Ovary (tissue), 9 donors: ENCODE results near the gene RALBP1. TPM values are rescaled to one million over a fixed set of nuclear protein-coding genes. Genes with fewer than 3 reads are reported as not detected.

Experiments used
- DNase-seq, 5 donors: peaks; one replicate each; pipeline ENCODE4 v3.0.0-alpha.2; 2019 to 2020
- H3K27ac ChIP-seq, 2 donors: fragments of 200-600 bp; one replicate each; pipeline versions ENCODE4 v1.5.1 to v1.8.0; 2019 to 2022
- H3K27me3 ChIP-seq: fragments of 200-600 bp; one replicate; pipeline ENCODE4 v1.8.0; 2022
- H3K36me3 ChIP-seq: fragments of 200-600 bp; sonication (generic); one replicate; pipeline ENCODE4 v1.5.1; 2019
- H3K4me1 ChIP-seq: one replicate; pipeline ENCODE4 v1.8.1; 2013; ENCODE audit warnings: mild to moderate bottlenecking, moderate library complexity; ENCODE audit not compliant: insufficient read depth
- H3K4me3 ChIP-seq: fragments of 200-600 bp; sonication (generic); one replicate; pipeline ENCODE4 v1.5.1; 2017
- H3K9me3 ChIP-seq, 2 donors: fragments of 200-600 bp in 1 of 2; sonication (generic) in 1 of 2; one replicate each; pipeline versions ENCODE4 v1.5.1 to v1.8.1; 2013 to 2019; ENCODE audit warnings: mild to moderate bottlenecking in 1 of 2, moderate library complexity in 1 of 2
- CTCF ChIP-seq, 3 donors: fragments of 450-650 bp in 2 of 3; fragments of 200-600 bp in 1 of 3; IDR thresholded peaks; one replicate each; pipeline versions ENCODE4 v1.5.1 to v1.8.0; 2016 to 2022; ENCODE audit warnings: antibody characterized with exemption in 3 of 3, mild to moderate bottlenecking in 1 of 3
- EP300 ChIP-seq: sonication (generic); formaldehyde crosslinking; IDR thresholded peaks from one replicate; pipeline ENCODE4 v1.6.1; 2017; ENCODE audit warnings: antibody characterized with exemption
- POLR2A ChIP-seq: fragments of 450-650 bp; IDR thresholded peaks from one replicate; pipeline ENCODE4 v1.6.1; 2017; ENCODE audit warnings: antibody characterized with exemption, mild to moderate bottlenecking, moderate library complexity
- WGBS, 3 donors: extraction: QIAGEN DNeasy Blood & Tissue Kit in 1 of 3; methylation state at CpG; one replicate each; pipeline versions ENCODE4 v1.1.5 to v1.1.7; 2013 to 2017; 5-methylcytosine and 5-hydroxymethylcytosine counted together
- intact Hi-C, 4 donors: fragments of 100-400 bp; cut with DNase I; formaldehyde crosslinking; loops; one replicate each; pipeline versions ENCODE4 v1.11.0 to v1.15.1; 2022 to 2023
- polyA plus RNA-seq, 2 donors: library from polyadenylated mRNA; stranded (reverse); fragments of 200-250 nt in 1 of 2; fragments of 350-450 nt in 1 of 2; fragmentation: Illumina TruSeq in 1 of 2; extraction: RNeasy Lipid Tissue Mini Kit (QIAGEN cat#74804) in 1 of 2; gene quantifications; one replicate each; pipeline ENCODE4 v1.2.3, GENCODE V29; 2013 to 2014
- total RNA-seq, 7 donors: library from RNA; depleted of rRNA in 2 of 7; stranded (reverse); fragments of >200 nt in 2 of 7; fragmentation: NEBNext Ultra II Directional in 3 of 7; extraction: Animal tissue kit (Norgen Biotek cat#: 25700) in 3 of 7; gene quantifications; one replicate each; pipeline versions ENCODE4 v1.1.0 to v1.2.4, GENCODE V29; 2016 to 2023
- donor health status: DM: no; HTN: no; CAD: no; lungs with moderate emphysema.
- donor health status: DM: no; HTN: no; CAD: no.
- donor health status: Bipolar disorder and iron deficiency.
- donor health status: DM: yes; HTN: yes; CAD: no.
- donor health status: DM: no; HTN: no; CAD: no.
- donor health status: DM: yes; HTN: yes; CAD: no.

RALBP1 gene
- total and polyA plus RNA-seq, 9 donors = 24.7 to 66.3 (median 42.1) TPM

- no peaks in the 10 kb centered on the region for H3K36me3 ChIP-seq
- DNase-seq = no peak
- no peaks in the 10 kb centered on the region for H3K27me3 ChIP-seq
- no peaks in the 10 kb centered on the region for H3K9me3 ChIP-seq
- intact Hi-C loops = no loop called here
- H3K4me1 ChIP-seq = peaks cover 3% of the 10 kb centered on the region
- WGBS, 3 donors = 61 to 81% (median 74%) methylated on average over 4 of the region's 4 CpGs
- no peak overlapping the region for H3K4me3 ChIP-seq
- H3K27ac ChIP-seq = no peak overlapping the region
- TF ChIP-seq POLR2A (no peak), CTCF (IDR thresholded peaks at IDR 0.05) (no peak), EP300 (no peak)
These were observed 13.2 kb downstream of the RALBP1 start for GRCh38 chr18:9488538-9488937.

- 79 to 80% (median 80%) methylated on average over 9 of the region's 9 CpGs for whole genome bisulfite sequencing, 3 donors
- intact Hi-C loops = no loop called here
- H3K9me3 ChIP-seq = no peaks in the 10 kb centered on the region
- H3K36me3 ChIP-seq = no peaks in the 10 kb centered on the region
- DNase-seq = no peak
- H3K4me1 ChIP-seq = peaks cover 4% of the 10 kb centered on the region
- H3K27ac ChIP-seq = no peak overlapping the region
- H3K4me3 ChIP-seq = no peak overlapping the region
- H3K27me3 ChIP-seq = no peaks in the 10 kb centered on the region
- TF ChIP-seq EP300 = no peak
- TF ChIP-seq CTCF (IDR thresholded peaks at IDR 0.05) = no peak
- no peak for TF ChIP-seq POLR2A
These were observed 19.5 kb downstream of the RALBP1 start for GRCh38 chr18:9494778-9495331.

- no peaks in the 10 kb centered on the region for H3K9me3 ChIP-seq
- no peaks in the 10 kb centered on the region for H3K27me3 ChIP-seq
- H3K36me3 ChIP-seq = no peaks in the 10 kb centered on the region
- no peak for DNase-seq
- intact Hi-C loops = no loop called here
- H3K27ac ChIP-seq = no peak overlapping the region
- H3K4me3 ChIP-seq = no peak overlapping the region
- peaks cover 3% of the 10 kb centered on the region for H3K4me1 ChIP-seq
- 73 to 81% (median 77%) methylated on average over 1 of the region's 1 CpG for WGBS, 3 donors
- no peak for TF ChIP-seq CTCF (IDR thresholded peaks at IDR 0.05)
- TF ChIP-seq POLR2A = no peak
- TF ChIP-seq EP300 = no peak
These were observed 20.2 kb downstream of the RALBP1 start for GRCh38 chr18:9495465-9495864.

DNA sequence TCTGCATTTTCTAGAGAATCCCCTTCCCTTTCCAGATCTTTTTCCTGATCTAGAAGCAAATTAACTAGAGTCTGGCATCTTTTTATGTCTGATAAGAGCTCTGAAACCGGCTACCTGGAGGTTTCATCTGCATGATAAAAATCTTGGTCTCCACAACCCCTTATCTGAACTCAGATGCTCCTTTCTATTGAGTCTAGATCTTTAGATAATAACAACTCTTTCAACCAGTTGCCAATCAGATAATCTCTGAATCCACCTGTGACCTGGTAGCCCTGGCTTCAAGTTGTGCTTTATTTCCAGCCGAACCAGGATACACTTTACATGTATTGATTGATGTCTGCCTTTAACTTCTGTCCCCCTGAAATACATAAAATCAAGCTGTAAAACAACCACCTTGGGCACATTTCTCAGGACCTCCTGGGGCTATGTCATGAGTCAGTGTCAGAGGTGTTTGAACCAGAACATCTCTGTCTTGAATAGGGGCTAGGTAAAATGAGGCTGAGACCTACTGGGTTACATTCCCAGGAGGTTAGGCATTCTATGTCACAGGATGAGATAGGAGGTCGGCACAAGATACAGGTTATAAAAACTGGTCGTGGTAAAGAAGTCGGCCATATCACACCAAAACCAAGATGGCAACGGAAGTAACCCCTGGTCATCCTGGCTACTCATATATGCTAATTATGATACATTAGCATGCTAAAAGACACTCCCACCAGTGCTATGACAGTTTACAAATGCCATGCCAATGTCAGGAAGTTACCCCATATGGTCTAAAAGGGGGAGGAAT, 20.8 kb downstream of the RALBP1 start:
- DNase-seq = no peak
- intact Hi-C loops = no loop called here
- WGBS, 3 donors = 89 to 96% (median 92%) methylated on average over 6 of the region's 6 CpGs
- Histone ChIP-seq H3K36me3 (no peaks in the 10 kb centered on the region), H3K27ac (no peak overlapping the region), H3K27me3 (no peaks in the 10 kb centered on the region), H3K4me1 (peaks cover 3% of the 10 kb centered on the region), H3K4me3 (no peak overlapping the region), H3K9me3 (no peaks in the 10 kb centered on the region)
- TF ChIP-seq CTCF (IDR thresholded peaks at IDR 0.05) = no peak
- no peak for TF ChIP-seq POLR2A
- no peak for TF ChIP-seq EP300
